B cell (primary cell): Measurements from ENCODE around the gene ILF3. TPM values are rescaled to one million over a fixed set of nuclear protein-coding genes. Genes with fewer than 3 reads are reported as not detected.

Source experiments
- ATAC-seq: fragments of 200-7000 bp; cut with Tn5 transposase; one replicate; pipeline ENCODE4 v1.10.0; 2021; ENCODE audit warnings: low read depth, mild to moderate bottlenecking, moderate number of reproducible peaks, moderate library complexity
- CTCF ChIA-PET: fragments of 350-600 bp; sonication (Branson Sonifier 250); formaldehyde crosslinking; loops from one replicate; lab custom pipeline; 2021; ENCODE audit warnings: antibody characterized with exemption, inconsistent platforms; lab: Charles Lee
- POLR2A ChIA-PET: fragments of 350-600 bp; sonication (Branson Sonifier 250); formaldehyde crosslinking; loops from one replicate; lab custom pipeline; 2021; ENCODE audit warnings: antibody characterized with exemption; lab: Charles Lee
- DNase-seq: peaks from one replicate; pipeline ENCODE4 v3.0.0; 2013
- H2AFZ ChIP-seq: 2 replicates; pipeline ENCODE4 v1.6.1; 2012; ENCODE audit warnings: mild to moderate bottlenecking, low read depth, low read length; ENCODE audit not compliant: insufficient read depth, poor library complexity, severe bottlenecking
- H3K27ac ChIP-seq, 2 donors: 1 replicate in 1 of 2; 2 replicates in 1 of 2; pipeline ENCODE4 v1.5.1; 2012 to 2013; ENCODE audit warnings: low read length in 2 of 2, mild to moderate bottlenecking in 2 of 2, moderate library complexity in 1 of 2
- H3K27me3 ChIP-seq, 4 experiments: fragments of 200-600 bp in 1 of 4; sonication (generic) in 1 of 4; replicated peaks in 1 of 4; 1 replicate in 2 of 4; 2 replicates in 2 of 4; pipeline versions ENCODE4 v1.6.1 to v1.7.0; 2013 to 2016; ENCODE audit warnings: low read length in 3 of 4, mild to moderate bottlenecking in 2 of 4, mixed read lengths in 1 of 4, moderate library complexity in 1 of 4; ENCODE audit not compliant: insufficient read depth in 4 of 4, control insufficient read depth in 3 of 4; ENCODE audit errors: control extremely low read depth in 1 of 4
- H3K36me3 ChIP-seq, 2 experiments: replicated peaks in 1 of 2; 1 replicate in 1 of 2; 2 replicates in 1 of 2; pipeline versions ENCODE4 v1.6.1 to v1.7.1; 2013; ENCODE audit warnings: low read length in 1 of 2; ENCODE audit not compliant: insufficient read depth in 2 of 2, control insufficient read depth in 1 of 2; ENCODE audit errors: control extremely low read depth in 1 of 2, extremely low read depth in 1 of 2
- H3K4me1 ChIP-seq, 2 donors: fragments of 200-600 bp in 1 of 2; sonication (generic) in 1 of 2; 1 replicate in 1 of 2; 2 replicates in 1 of 2; pipeline versions ENCODE4 v1.5.1 to v1.6.1; 2013 to 2017; ENCODE audit warnings: low read length in 2 of 2; ENCODE audit not compliant: control insufficient read depth in 2 of 2, insufficient read depth in 2 of 2
- H3K4me2 ChIP-seq: replicated peaks from 2 replicates; pipeline ENCODE3; 2012; ENCODE audit warnings: mild to moderate bottlenecking, low read depth, low read length; ENCODE audit not compliant: poor library complexity, severe bottlenecking
- H3K4me3 ChIP-seq, 5 experiments: fragments of 200-600 bp in 1 of 5; sonication (generic) in 1 of 5; 1 replicate in 3 of 5; 2 replicates in 2 of 5; pipeline versions ENCODE4 v1.5.1 to v1.7.0; 2011 to 2016; ENCODE audit warnings: low read length in 4 of 5, mild to moderate bottlenecking in 4 of 5, low read depth in 2 of 5, control low read depth in 1 of 5, moderate library complexity in 1 of 5; ENCODE audit not compliant: insufficient read depth in 1 of 5; ENCODE audit errors: control extremely low read depth in 1 of 5, extremely low read depth in 1 of 5
- H3K79me2 ChIP-seq: fragments of 200-600 bp; sonication (generic); one replicate; pipeline ENCODE4 v1.6.0; 2016; ENCODE audit warnings: low read length; ENCODE audit not compliant: control insufficient read depth, insufficient read depth
- H3K9ac ChIP-seq: fragments of 200-600 bp; sonication (generic); 2 replicates; pipeline ENCODE4 v1.6.1; 2017; ENCODE audit warnings: mild to moderate bottlenecking, low read length, moderate library complexity
- H3K9me3 ChIP-seq, 3 donors: one replicate each; pipeline versions ENCODE4 v1.6.1 to v1.7.1; 2013; ENCODE audit warnings: low read length in 2 of 3; ENCODE audit not compliant: control insufficient read depth in 2 of 3, insufficient read depth in 1 of 3; ENCODE audit errors: control extremely low read depth in 1 of 3
- H4K20me1 ChIP-seq: 2 replicates; pipeline ENCODE4 v1.6.0; 2012; ENCODE audit warnings: mild to moderate bottlenecking, low read length; ENCODE audit not compliant: insufficient read depth, control insufficient read depth, poor library complexity, severe bottlenecking
- H3K27ac Mint-ChIP-seq: one replicate; pipeline ENCODE4 v1.8.0; 2021; ENCODE audit warnings: mixed read lengths
- H3K27me3 Mint-ChIP-seq: one replicate; pipeline ENCODE4 v1.8.0; 2021; ENCODE audit warnings: mixed read lengths
- H3K4me1 Mint-ChIP-seq: one replicate; pipeline ENCODE4 v1.8.0; 2021; ENCODE audit warnings: mixed read lengths
- H3K4me3 Mint-ChIP-seq: one replicate; pipeline ENCODE4 v1.8.0; 2021; ENCODE audit warnings: mixed read lengths
- H3K9me3 Mint-ChIP-seq: one replicate; pipeline ENCODE4 v1.8.0; 2022; ENCODE audit warnings: mixed read lengths; ENCODE audit not compliant: insufficient read depth
- EZH2 ChIP-seq: IDR thresholded peaks from 2 replicates; pipeline ENCODE4 v1.6.1; 2012; ENCODE audit warnings: borderline replicate concordance, low read depth, mild to moderate bottlenecking, moderate library complexity, low read length; ENCODE audit not compliant: insufficient read depth, poor library complexity, severe bottlenecking
- WGBS: methylation state at CpG from one replicate; pipeline ENCODE4 v1.1.5; 2013; ENCODE audit warnings: missing lambda C conversion rate; ENCODE audit not compliant: insufficient coverage; 5-methylcytosine and 5-hydroxymethylcytosine counted together
- intact Hi-C: fragments of 100-400 bp; cut with micrococcal nuclease; formaldehyde crosslinking; loops from one replicate; pipeline ENCODE4 v1.10.0; 2022
- polyA plus RNA-seq: library from polyadenylated mRNA; depleted of rRNA; stranded (reverse); fragments of >200 nt; gene quantifications from 2 replicates; pipeline ENCODE4 v1.2.3, GENCODE V29; 2012
- total RNA-seq, 2 donors: library from RNA; stranded (reverse); fragments of 120-200 nt in 1 of 2; gene quantifications; 1 replicate in 1 of 2; 2 replicates in 1 of 2; pipeline versions ENCODE4 v1.2.3 to v1.2.4, GENCODE V29; 2013 to 2022
- TF ChIP-seq, protein P1 (sequence below): fragments of 200-600 bp; IDR thresholded peaks from one replicate; pipeline ENCODE4 v1.8.0; 2022; ENCODE audit warnings: antibody characterized with exemption, mild to moderate bottlenecking

ILF3 gene
- total and polyA plus RNA-seq, 2 donors (not counting 1 experiment from before 2014, with no cell fraction given), result 189 to 359 TPM

DNA sequence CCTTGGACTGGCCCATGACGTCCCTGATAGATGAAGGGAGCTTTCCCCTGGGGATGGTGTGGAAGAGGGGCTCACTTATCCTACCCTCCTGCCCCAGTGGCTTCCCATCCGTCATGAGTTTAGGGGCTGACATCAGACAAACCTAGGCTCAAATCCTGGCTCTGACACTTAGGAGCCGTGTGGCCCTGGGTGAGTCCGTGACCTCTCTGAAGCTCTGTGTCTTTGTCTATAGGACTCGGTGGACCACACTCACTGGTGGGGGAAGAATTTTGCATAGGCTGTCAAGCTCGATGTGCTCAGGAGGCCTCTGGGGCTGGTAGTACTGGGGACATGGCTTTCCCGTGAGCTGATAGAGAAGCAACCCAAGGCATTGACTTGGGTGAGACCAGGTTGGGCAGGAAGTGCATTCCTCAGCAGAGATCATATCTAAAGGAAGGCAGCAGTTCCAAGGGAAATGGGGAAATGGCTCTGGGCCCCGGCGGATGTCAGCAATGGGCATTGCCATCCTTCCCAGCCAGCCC, 49.6 kb upstream of the ILF3 start:
- no peak for DNase-seq
- no peak overlapping the region for H2AFZ ChIP-seq
- H3K4me1 ChIP-seq, result peaks cover 32 to 60% of the 10 kb centered on the region in 2 donors
- peak overlapping the region; percentile 98 for H3K9ac ChIP-seq
- no peak for TF ChIP-seq EZH2
- TF ChIP-seq, protein P1, sequence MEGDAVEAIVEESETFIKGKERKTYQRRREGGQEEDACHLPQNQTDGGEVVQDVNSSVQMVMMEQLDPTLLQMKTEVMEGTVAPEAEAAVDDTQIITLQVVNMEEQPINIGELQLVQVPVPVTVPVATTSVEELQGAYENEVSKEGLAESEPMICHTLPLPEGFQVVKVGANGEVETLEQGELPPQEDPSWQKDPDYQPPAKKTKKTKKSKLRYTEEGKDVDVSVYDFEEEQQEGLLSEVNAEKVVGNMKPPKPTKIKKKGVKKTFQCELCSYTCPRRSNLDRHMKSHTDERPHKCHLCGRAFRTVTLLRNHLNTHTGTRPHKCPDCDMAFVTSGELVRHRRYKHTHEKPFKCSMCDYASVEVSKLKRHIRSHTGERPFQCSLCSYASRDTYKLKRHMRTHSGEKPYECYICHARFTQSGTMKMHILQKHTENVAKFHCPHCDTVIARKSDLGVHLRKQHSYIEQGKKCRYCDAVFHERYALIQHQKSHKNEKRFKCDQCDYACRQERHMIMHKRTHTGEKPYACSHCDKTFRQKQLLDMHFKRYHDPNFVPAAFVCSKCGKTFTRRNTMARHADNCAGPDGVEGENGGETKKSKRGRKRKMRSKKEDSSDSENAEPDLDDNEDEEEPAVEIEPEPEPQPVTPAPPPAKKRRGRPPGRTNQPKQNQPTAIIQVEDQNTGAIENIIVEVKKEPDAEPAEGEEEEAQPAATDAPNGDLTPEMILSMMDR, result no peak
- intact Hi-C loops, result loop anchor here (1.0 kb wide), 1 partner anchor 40 kb away; no protein-coding TSS in a partner anchor
- CTCF ChIA-PET, result interaction anchor here (0.6 to 5.0 kb wide), 12 partner anchors 8 to 95 kb away, joined by 3 to 81 read pairs (median 4); partner anchors contain the start of gene KRI1
- ATAC-seq, result peak; percentile 12
- POLR2A ChIA-PET, result interaction anchor here (0.5 to 4.1 kb wide), 20 partner anchors 8 to 780 kb away, joined by 3 to 24 read pairs (median 4); partner anchors contain the start of genes ATG4D, KRI1 and TMED1
- Mint-ChIP-seq H3K9me3 (no peaks in the 10 kb centered on the region), H3K4me1 (peaks cover 39% of the 10 kb centered on the region), H3K4me3 (peak overlapping the region; percentile 96), H3K27me3 (no peaks in the 10 kb centered on the region), H3K27ac (peak overlapping the region; percentile 99)
- WGBS, result under 1% methylated on average over 7 of the region's 9 CpGs
- H3K27ac ChIP-seq, result peak overlapping the region; percentile 97 to 99
- H3K9me3 ChIP-seq, result no peaks in the 10 kb centered on the region
- peak overlapping the region; percentile 89 to 100 (median 94) for H3K4me3 ChIP-seq
- H3K4me2 ChIP-seq, result peak overlapping the region; percentile 99
- H3K36me3 ChIP-seq, result peaks cover 0 to 8% of the 10 kb centered on the region in 2 experiments
- H3K27me3 ChIP-seq, result no peaks in the 10 kb centered on the region
- H4K20me1 ChIP-seq, result peaks cover 30% of the 10 kb centered on the region
- peaks cover 69% of the 10 kb centered on the region for H3K79me2 ChIP-seq

DNA sequence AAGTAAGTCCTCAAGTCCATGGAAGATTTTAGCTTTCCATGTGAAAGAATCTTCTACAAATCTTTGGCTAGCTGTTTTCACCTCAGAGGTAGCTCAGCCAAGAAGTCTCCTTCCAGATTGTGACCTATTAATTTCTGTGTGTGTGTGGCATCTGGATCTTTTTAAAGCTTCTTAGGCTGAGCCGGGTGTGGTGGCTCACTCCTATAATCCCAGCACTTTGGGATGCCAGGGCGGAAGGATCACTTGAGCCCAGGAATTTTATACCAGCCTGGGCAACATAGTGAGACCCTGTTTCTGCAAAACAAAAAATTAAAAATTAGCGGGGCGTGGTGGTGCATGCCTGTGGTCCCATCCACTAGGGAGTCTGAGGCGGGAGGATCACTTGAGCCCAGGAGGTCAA, 42.2 kb upstream of the ILF3 start:
- no peaks in the 10 kb centered on the region for H3K9me3 Mint-ChIP-seq
- peaks cover 44% of the 10 kb centered on the region for H3K4me1 Mint-ChIP-seq
- ATAC-seq (no peak), DNase-seq (no peak)
- no peak overlapping the region for H3K4me3 Mint-ChIP-seq
- Histone ChIP-seq H4K20me1 (peaks cover 68% of the 10 kb centered on the region), H3K27me3 (no peaks in the 10 kb centered on the region), H3K27ac (no peak overlapping the region), H3K9me3 (no peaks in the 10 kb centered on the region), H3K79me2 (peaks cover 96% of the 10 kb centered on the region), H3K4me2 (no peak overlapping the region), H3K36me3 (peaks cover 3 to 19% of the 10 kb centered on the region in 2 experiments), H3K4me1 (peaks cover 21 to 71% of the 10 kb centered on the region in 2 donors), H3K9ac (no peak overlapping the region), H2AFZ (no peak overlapping the region), H3K4me3 (no peak overlapping the region)
- H3K27ac Mint-ChIP-seq, result no peak overlapping the region
- TF ChIP-seq EZH2, result no peak
- TF ChIP-seq, protein P1, result no peak
- WGBS, result 98% methylated on average over 5 of the region's 5 CpGs
- POLR2A ChIA-PET, result interaction anchor here (0.6 to 1.8 kb wide), 4 partner anchors 9 to 64 kb away, joined by 3 to 5 read pairs (median 4); no protein-coding TSS in a partner anchor
- H3K27me3 Mint-ChIP-seq, result no peaks in the 10 kb centered on the region
- intact Hi-C loops, result no loop called here
- CTCF ChIA-PET, result interaction anchor here (1.0 to 2.7 kb wide), 7 partner anchors 8 to 70 kb away, joined by 3 to 20 read pairs (median 4); no protein-coding TSS in a partner anchor
